Dermis blood vessel endothelial cell (primary cell): ENCODE results near the gene S100B. TPM values are rescaled to one million over a fixed set of nuclear protein-coding genes. Genes with fewer than 3 reads are reported as not detected.

Experiments used
- DNase-seq: peaks from one replicate; pipeline ENCODE4 v3.0.0; 2010
- total RNA-seq: library from RNA; depleted of rRNA; stranded (reverse); fragments of >200 nt; gene quantifications from 2 replicates; pipeline ENCODE4 v1.2.3, GENCODE V29; 2014

The S100B gene
- total RNA-seq, 1 donor from 2014 or later, result not detected

DNA sequence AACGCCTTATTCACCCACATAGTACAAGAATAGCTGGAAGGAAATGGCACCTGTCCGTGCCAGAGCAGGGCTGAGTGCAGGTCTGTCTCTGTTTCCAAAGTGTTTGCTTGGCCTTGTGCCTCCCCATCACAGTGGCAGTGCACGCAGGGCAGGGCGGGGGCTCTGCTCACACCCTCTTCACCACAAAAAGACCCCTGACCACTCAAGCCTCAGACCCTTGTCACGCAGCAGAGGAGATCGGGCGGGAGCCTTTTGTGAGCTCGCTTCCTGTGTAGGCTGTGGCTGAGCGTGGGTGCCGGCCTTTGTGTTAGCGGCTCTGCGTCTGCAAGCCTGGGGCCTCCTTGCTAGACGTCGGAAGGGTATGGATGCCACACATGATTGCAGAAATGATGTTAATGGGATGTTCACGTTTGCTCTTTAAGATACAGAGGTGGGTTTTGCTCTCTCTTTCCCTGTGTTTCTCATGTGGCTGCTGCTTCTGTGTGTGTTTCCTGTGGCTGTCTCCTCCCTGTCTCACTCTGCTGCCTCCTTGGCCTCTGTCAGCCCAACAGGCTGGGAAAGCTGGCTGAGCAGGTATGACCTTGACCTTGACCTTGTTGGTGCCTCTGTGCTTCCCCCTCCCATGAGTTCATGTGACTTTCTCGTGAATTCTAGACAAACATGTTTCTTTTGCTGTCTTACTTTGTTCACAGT is 45.4 kb downstream of the S100B start:
- peak; percentile 53 for DNase-seq

GRCh38 chr21:46557919-46558392 is 46.9 kb downstream of the S100B start:
- no peak for DNase-seq

DNA sequence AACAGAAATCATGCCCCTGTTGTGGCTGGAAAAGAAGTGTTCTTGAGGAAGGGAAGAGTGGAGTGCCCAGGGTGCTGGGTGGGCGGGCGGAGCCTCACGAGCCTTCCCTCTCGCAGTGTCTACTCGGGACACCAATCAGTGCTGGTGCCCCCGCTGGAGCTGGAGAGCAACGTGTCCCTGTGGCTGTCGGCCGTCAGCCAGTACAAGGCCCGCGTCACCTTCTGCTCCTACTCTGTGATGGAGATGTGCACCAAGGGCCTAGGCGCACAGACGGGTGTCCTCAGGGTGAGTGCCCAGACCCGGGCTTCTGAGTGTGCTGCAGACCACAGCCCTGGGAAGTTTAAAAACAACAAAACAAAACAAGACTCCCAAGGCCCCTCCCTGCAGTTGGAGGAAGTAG is 47.4 kb downstream of the S100B start:
- no peak for DNase-seq

- DNase-seq, result no peak
Observed at GRCh38 chr21:46556802-46557201, 48.1 kb downstream of the S100B start.

- DNase-seq, result no peak
Observed at GRCh38 chr21:46555678-46556077, 49.2 kb downstream of the S100B start.

- DNase-seq, result no peak
Observed at GRCh38 chr21:46555225-46555617, 49.7 kb downstream of the S100B start.

GRCh38 chr21:46554431-46555224 is 50.3 kb downstream of the S100B start:
- DNase-seq, result no peak

DNA sequence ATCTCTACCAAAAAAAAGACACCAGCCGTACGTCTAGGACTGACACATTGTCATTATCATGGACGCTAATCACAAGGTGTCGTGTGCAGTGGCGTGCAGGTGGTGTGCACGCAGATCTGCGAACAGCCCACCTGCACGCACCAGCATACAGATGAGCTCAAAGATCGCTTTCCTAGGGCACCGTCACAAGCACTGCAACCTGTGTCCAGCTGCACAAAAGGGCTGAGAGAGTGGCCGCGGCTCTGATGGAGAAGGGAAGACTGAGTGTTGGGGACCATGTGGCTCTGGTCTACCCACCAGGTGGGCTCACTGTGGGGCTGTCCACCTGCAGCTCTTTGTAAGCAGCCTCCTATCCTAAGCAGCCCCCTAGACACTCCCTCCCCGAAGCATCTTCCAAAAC is 50.9 kb downstream of the S100B start:
- no peak for DNase-seq

DNA sequence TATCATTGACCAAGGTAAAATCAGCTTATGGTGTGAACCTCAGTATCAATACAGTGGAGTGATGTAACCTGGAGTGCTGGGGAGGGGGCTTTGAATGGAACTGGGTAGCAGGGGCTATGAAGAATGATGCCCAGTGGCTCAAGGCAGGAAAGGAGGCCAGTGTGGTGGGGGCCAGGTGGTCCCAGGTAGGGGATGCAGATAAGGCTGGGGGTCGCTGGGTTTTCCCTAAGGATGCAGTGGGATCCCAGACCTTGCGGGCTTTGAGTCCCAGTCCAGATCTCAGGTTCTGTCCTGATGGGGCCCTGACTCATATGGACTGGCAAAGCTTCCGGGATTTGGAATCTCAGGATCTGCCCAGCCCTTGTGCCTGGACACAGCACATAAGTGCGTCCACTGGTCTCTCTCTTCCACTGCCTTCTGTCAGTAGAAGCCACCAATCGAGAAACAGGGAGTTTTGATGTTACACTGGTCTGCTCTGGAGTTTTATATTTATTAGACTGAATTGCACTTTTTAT is 52.0 kb downstream of the S100B start:
- no peak for DNase-seq

DNA sequence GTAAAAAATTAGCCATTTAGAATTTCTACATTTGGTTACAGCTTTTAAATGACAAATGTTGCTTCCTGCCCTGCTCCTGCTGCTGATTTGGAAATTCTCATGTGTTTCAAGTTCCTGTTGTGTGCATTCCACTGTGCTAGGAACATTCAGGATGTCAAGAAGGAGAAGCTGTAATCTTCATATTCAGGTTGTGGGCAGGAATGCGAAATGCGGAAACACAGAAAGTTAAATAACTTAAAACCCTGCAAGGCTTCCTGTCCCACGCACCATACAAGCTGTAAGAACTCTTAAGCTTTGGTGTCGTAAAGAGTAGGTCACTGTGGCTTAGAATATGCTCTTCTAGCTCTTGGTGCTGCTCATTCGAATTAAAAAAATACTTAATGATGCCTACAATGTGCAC is 52.6 kb downstream of the S100B start:
- peak; percentile 55 for DNase-seq

DNA sequence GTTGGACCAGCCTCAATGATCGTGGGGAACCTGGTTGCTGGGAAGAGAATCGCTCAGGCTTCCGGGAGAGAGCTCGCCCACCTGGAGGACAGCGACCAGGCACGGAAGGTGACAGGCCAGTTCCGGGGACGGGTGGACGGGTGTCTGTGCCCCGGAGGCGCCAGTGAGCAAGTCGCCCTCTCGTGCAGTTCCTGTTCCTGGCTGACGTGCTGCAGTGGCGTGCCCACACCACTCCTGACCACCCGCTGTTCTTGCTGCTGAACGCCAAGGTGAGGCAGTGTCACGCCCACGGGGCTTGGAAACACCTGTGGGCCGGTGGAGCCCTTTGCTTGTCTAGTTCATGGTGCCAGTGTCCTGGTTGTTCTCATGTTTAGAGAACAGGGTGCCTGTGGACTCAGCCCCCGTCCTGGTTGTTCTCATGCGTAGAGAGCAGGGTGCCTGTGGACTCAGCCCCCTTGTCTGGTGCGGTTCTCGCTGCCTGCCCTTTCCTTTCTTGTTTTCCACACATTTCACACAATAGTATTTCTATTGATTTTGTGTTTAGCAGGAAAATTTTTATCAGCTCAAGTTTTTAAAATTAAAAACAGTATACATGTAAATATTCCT is 53.1 kb downstream of the S100B start:
- no peak for DNase-seq

DNA sequence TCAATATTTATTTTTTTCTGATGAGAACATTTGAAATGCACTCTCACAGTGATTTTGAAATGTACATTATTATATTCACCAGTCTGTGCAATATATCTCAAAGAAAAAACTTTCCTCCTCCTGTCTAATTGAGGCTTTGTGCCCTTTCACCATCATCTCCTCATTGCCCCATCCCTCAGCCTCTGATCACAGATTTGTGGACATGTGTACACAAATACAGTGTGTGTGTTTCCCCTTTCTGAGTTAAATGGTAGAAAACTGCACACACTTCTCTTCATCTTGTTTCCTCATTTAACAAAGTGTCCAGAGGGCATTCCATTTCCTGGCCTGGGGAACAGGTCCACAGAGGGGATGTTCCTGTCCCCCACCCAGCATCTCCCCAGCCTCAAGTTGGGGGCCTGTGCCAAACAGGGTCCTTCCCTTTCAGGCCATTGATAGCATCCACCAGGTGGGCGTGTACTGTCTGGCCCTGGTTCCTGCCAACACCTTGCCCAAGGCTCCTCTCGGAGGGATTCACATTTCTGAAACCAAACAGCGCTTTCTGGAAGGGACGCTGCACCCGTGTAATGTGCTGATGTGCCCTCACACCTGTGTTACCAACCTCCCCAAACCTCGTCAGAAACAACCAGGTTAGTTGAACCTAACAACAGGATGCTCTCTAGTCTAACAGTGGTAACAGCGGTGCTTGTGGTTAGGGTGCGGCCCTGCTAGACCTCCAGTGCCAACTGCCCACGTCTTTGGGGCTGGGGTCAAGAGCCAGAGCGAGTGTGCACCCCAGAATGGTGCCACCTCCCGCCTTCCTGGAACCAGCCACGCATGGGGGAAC is 54.6 kb downstream of the S100B start:
- DNase-seq, result no peak

- DNase-seq, result no peak
Observed at GRCh38 chr21:46549650-46550049, 55.2 kb downstream of the S100B start.

Other genes with a start within 250 kb of the S100B start
- gene DIP2A, start 146.2 kb downstream of the S100B start, total RNA-seq, result 43.6 and 49.5 TPM in 2 replicates
- gene PRMT2, start 30.6 kb upstream of the S100B start, total RNA-seq, result 158 and 202 TPM in 2 replicates